Measurements from ENCODE around the gene SLC41A2. TPM values are rescaled to one million over a fixed set of nuclear protein-coding genes. Genes with fewer than 3 reads are reported as not detected.
A peak's percentile ranks its signal among the peaks of the same experiment; 100 is the strongest.

SLC41A2 gene
- total and polyA plus RNA-seq, 2 donors (not counting 1 experiment from before 2014, with no cell fraction given): 12.3 to 22.8 TPM

DNA sequence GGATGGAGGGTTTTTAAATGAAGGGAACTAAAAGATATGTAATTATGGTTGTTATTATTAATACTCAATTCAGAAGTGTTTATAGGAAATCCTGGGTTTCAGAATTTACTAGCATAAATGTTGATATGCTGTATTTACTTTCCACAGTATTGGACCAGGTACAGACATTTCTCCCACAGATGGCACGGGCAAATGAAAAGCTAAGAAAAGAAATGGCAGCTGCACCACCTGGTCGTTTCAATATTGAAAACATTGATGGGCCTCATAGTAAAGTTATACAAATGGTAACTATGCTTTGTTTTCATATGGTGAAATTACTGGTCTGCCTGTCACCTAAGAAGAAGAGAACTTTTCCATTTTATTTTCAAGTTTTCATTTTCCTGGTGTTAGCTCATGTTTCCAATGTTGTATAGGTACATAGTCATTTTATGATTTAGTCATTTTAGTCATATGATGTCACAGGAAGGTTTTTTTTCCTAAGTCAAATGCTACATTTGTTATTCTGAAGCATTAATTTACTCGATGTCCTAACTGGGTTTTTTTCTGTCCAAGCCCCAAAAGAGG is 33.6 kb upstream of the SLC41A2 start:
- H3K36me3 ChIP-seq (ENCODE audit: control insufficient read depth, insufficient read depth, low read length): peaks cover 3% of the 10 kb centered on the region

DNA sequence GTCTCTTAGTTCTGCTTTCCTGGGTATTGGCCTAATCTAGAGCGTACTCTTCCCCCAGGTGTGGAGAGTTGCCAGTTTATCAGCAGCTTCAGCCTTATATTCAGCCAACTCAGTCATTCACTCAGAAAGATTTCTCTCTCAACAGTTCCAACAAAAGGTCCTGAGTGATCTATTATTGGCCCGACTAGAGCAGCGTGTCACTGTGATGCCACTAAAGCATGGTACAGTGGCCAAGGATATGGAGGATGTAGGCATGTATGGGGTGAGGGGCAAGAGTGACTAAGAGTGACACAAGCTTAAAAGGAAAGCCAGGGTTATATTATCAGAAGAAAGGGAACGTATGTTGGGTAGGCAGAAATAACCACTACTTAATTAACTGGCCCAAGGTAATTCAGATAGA is 32.9 kb upstream of the SLC41A2 start:
- no peak for TF ChIP-seq CTCF (conservative IDR thresholded peaks at IDR 0.05 in 1 of 2, IDR thresholded peaks at IDR 0.05 in 1 of 2; ENCODE audit: low read depth in 1 of 2, low read length in 2 of 2)
- TF ChIP-seq EZH2 (IDR thresholded peaks at IDR 0.05; ENCODE audit: low read length, missing control alignments): no peak
- no peak for DNase-seq (ENCODE audit: low read depth in 2 of 2)
- no peak overlapping the region for H2AFZ ChIP-seq (ENCODE audit: low read length)
- no peak overlapping the region for H3K4me2 ChIP-seq (ENCODE audit: extremely low read depth, insufficient read depth, low read length)
- H3K79me2 ChIP-seq (ENCODE audit: control insufficient read depth, insufficient read depth, low read length): peaks cover 3% of the 10 kb centered on the region
- H3K4me1 ChIP-seq (ENCODE audit: control insufficient read depth, extremely low read depth, insufficient read depth, low read length): no peaks in the 10 kb centered on the region
- H3K27ac ChIP-seq (ENCODE audit: insufficient read depth, low read length): no peak overlapping the region
- H4K20me1 ChIP-seq (ENCODE audit: control insufficient read depth, extremely low read depth, insufficient read depth, low read length): no peaks in the 10 kb centered on the region
- H3K9me3 ChIP-seq (ENCODE audit: control insufficient read depth, insufficient read depth, low read depth, low read length): no peaks in the 10 kb centered on the region
- no peaks in the 10 kb centered on the region for H3K27me3 ChIP-seq (ENCODE audit: control insufficient read depth, insufficient read depth, low read length)
- no peak overlapping the region for H3K9ac ChIP-seq (ENCODE audit: insufficient read depth, low read length)
- peaks cover 3% of the 10 kb centered on the region for H3K36me3 ChIP-seq (ENCODE audit: control insufficient read depth, insufficient read depth, low read length)
- H3K4me3 ChIP-seq (replicated peaks in 1 of 4; ENCODE audit: control extremely low read depth in 1 of 4, insufficient read depth in 1 of 4, low read depth in 3 of 4, low read length in 4 of 4): no peak overlapping the region

More for the DNA sequence above, 33.6 kb upstream of the SLC41A2 start:
- Histone ChIP-seq H3K9ac (ENCODE audit: insufficient read depth, low read length) (no peak overlapping the region), H3K4me3 (replicated peaks in 1 of 4; ENCODE audit: control extremely low read depth in 1 of 4, insufficient read depth in 1 of 4, low read depth in 3 of 4, low read length in 4 of 4) (no peak overlapping the region), H3K27ac (ENCODE audit: insufficient read depth, low read length) (no peak overlapping the region), H3K9me3 (ENCODE audit: control insufficient read depth, insufficient read depth, low read depth, low read length) (no peaks in the 10 kb centered on the region), H2AFZ (ENCODE audit: low read length) (no peak overlapping the region), H3K4me2 (ENCODE audit: extremely low read depth, insufficient read depth, low read length) (no peak overlapping the region), H3K79me2 (ENCODE audit: control insufficient read depth, insufficient read depth, low read length) (peaks cover 3% of the 10 kb centered on the region), H4K20me1 (ENCODE audit: control insufficient read depth, extremely low read depth, insufficient read depth, low read length) (no peaks in the 10 kb centered on the region), H3K27me3 (ENCODE audit: control insufficient read depth, insufficient read depth, low read length) (no peaks in the 10 kb centered on the region), H3K4me1 (ENCODE audit: control insufficient read depth, extremely low read depth, insufficient read depth, low read length) (no peaks in the 10 kb centered on the region)
- DNase-seq (ENCODE audit: low read depth in 2 of 2): no peak
- TF ChIP-seq CTCF (conservative IDR thresholded peaks at IDR 0.05 in 1 of 2, IDR thresholded peaks at IDR 0.05 in 1 of 2; ENCODE audit: low read depth in 1 of 2, low read length in 2 of 2) (no peak), EZH2 (IDR thresholded peaks at IDR 0.05; ENCODE audit: low read length, missing control alignments) (no peak)

DNA sequence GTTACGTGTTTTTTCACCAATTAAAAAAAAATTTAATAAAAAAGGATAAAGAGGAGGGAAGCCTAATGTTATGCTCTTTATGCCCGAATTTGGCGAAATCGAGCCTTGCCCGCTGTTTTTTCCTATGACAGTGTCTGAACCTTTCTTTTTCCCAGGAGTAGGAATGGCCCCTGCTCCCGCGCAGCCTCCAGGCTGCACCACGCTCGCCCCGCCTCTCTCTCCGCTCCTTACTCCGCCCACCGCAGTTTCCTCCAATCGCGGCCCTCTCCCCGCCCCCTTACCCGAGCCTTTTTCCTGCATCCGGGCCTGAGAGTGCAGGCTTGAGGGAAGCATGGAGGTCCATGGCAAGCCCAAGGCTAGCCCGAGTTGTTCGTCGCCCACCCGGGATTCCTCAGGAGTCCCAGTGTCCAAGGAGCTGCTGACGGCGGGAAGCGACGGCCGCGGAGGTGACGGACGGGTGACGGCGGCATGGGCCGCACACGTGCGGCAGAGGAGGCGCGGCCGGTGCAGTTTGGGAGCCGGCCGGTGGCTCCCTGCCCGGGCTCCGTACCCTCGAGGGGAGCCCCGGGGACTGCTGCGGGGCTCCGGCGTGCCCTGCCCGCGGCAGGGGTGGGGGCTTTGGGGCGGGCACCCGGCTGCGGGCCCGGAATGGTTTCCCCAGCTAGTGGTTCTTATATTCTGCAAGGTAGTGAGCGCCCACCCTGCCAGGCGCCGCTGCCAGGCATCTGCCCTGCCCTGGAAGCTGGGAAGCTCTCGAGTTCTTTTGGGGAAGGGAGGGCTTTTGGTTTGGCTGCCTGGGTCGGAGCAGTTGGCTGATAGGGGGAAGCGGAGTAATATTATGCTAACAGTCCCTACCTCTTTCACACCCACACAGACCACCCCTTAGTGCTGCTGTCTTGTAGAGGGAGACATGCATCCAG is 28.2 kb upstream of the SLC41A2 start, which contains the start of gene NOPCHAP1:
Gene NOPCHAP1 (plus strand): TSS at position 295 of the 920 bp plus-strand sequence. CDS start 37 bp downstream, at position 332.
- Histone ChIP-seq H3K27ac (ENCODE audit: insufficient read depth, low read length) (peak within 1 kb of the TSS; percentile 56), H3K36me3 (ENCODE audit: control insufficient read depth, insufficient read depth, low read length) (no peaks in the 10 kb centered on the region), H4K20me1 (ENCODE audit: control insufficient read depth, extremely low read depth, insufficient read depth, low read length) (no peaks in the 10 kb centered on the region), H3K9me3 (ENCODE audit: control insufficient read depth, insufficient read depth, low read depth, low read length) (no peaks in the 10 kb centered on the region), H3K79me2 (ENCODE audit: control insufficient read depth, insufficient read depth, low read length) (peaks cover 3% of the 10 kb centered on the region), H3K4me1 (ENCODE audit: control insufficient read depth, extremely low read depth, insufficient read depth, low read length) (no peaks in the 10 kb centered on the region), H3K9ac (ENCODE audit: insufficient read depth, low read length) (peak within 1 kb of the TSS; percentile 79), H3K4me2 (ENCODE audit: extremely low read depth, insufficient read depth, low read length) (peak within 1 kb of the TSS; percentile 62), H3K27me3 (ENCODE audit: control insufficient read depth, insufficient read depth, low read length) (no peaks in the 10 kb centered on the region), H2AFZ (ENCODE audit: low read length) (peak within 1 kb of the TSS; percentile 97), H3K4me3 (replicated peaks in 1 of 4; ENCODE audit: control extremely low read depth in 1 of 4, insufficient read depth in 1 of 4, low read depth in 3 of 4, low read length in 4 of 4) (peak within 1 kb of the TSS; percentile 80 to 88 (median 83))
- DNase-seq (ENCODE audit: low read depth in 2 of 2): peak; percentile 78 to 81
- no peak for TF ChIP-seq EZH2 (IDR thresholded peaks at IDR 0.05; ENCODE audit: low read length, missing control alignments)
- TF ChIP-seq CTCF (conservative IDR thresholded peaks at IDR 0.05 in 1 of 2, IDR thresholded peaks at IDR 0.05 in 1 of 2; ENCODE audit: low read depth in 1 of 2, low read length in 2 of 2): no peak
